NCI-H1105 (cell line): ENCODE results near the gene PRR27.

Experiments used
- DNase-seq: peaks from one replicate; lab custom pipeline; 2025; lab: John Stamatoyannopoulos, UW

The PRR27 gene

GRCh38 chr4:70153937-70154336, at the start of gene PRR27:
Gene PRR27 (plus strand): TSS chr4:70154237. CDS start chr4:70154376, 139 bp downstream.
- no peak for DNase-seq

- no peak for DNase-seq
Measured at GRCh38 chr4:70110917-70111316, 43.1 kb upstream of the PRR27 start.

- DNase-seq, result no peak
Measured at GRCh38 chr4:70113656-70114055, 40.4 kb upstream of the PRR27 start.

- no peak for DNase-seq
Measured at GRCh38 chr4:70114096-70114495, 39.9 kb upstream of the PRR27 start.

GRCh38 chr4:70120323-70120722, 33.7 kb upstream of the PRR27 start:
- no peak for DNase-seq

- DNase-seq, result no peak
Measured at GRCh38 chr4:70133473-70133872, 20.6 kb upstream of the PRR27 start.

- DNase-seq, result no peak
Measured at GRCh38 chr4:70138751-70139150, 15.3 kb upstream of the PRR27 start.

GRCh38 chr4:70151271-70151670, 2.8 kb upstream of the PRR27 start:
- no peak for DNase-seq

GRCh38 chr4:70152088-70152487, 1.9 kb upstream of the PRR27 start:
- DNase-seq, result no peak

GRCh38 chr4:70158576-70158975, 4.5 kb downstream of the PRR27 start:
- DNase-seq, result peak; percentile 6

- no peak for DNase-seq
Measured at GRCh38 chr4:70177090-70177489, 23.1 kb downstream of the PRR27 start.

GRCh38 chr4:70178075-70178660, 24.1 kb downstream of the PRR27 start:
- no peak for DNase-seq

GRCh38 chr4:70179811-70180210, 25.8 kb downstream of the PRR27 start:
- DNase-seq, result no peak

- no peak for DNase-seq
Measured at GRCh38 chr4:70181864-70182263, 27.8 kb downstream of the PRR27 start.

- no peak for DNase-seq
Measured at GRCh38 chr4:70182517-70183167, 28.6 kb downstream of the PRR27 start.

- no peak for DNase-seq
Measured at GRCh38 chr4:70183168-70183939, 29.3 kb downstream of the PRR27 start.

- no peak for DNase-seq
Measured at GRCh38 chr4:70183940-70184246, 29.9 kb downstream of the PRR27 start.

- no peak for DNase-seq
Measured at GRCh38 chr4:70187216-70187615, 33.2 kb downstream of the PRR27 start.

GRCh38 chr4:70190579-70190978, 36.5 kb downstream of the PRR27 start:
- no peak for DNase-seq

- no peak for DNase-seq
Measured at GRCh38 chr4:70191647-70192046, 37.6 kb downstream of the PRR27 start.

GRCh38 chr4:70192895-70193294, 38.9 kb downstream of the PRR27 start:
- no peak for DNase-seq

GRCh38 chr4:70195425-70195824, 41.4 kb downstream of the PRR27 start, which contains the start of gene ODAM:
Gene ODAM (plus strand): TSS chr4:70195725. CDS start chr4:70196544, 819 bp downstream.
- no peak for DNase-seq

- DNase-seq, result no peak
Measured at GRCh38 chr4:70196857-70197256, 42.8 kb downstream of the PRR27 start.
